Measurements from ENCODE around the gene CLDN4. TPM values are rescaled to one million over a fixed set of nuclear protein-coding genes. Genes with fewer than 3 reads are reported as not detected.

Gene CLDN4
- total RNA-seq, 1 donor from 2014 or later: not detected

Other genes starting within 250 kb of the CLDN4 start
- gene MLXIPL, start 206.5 kb upstream of the CLDN4 start, total RNA-seq: 6.4 TPM
- gene VPS37D, start 163.2 kb upstream of the CLDN4 start, total RNA-seq: 3.0 TPM
- 13.8 TPM for gene DNAJC30, start 147.5 kb upstream of the CLDN4 start, total RNA-seq
- gene BUD23, start 147.4 kb upstream of the CLDN4 start, total RNA-seq: 81.1 TPM
- gene STX1A, start 111.3 kb upstream of the CLDN4 start, total RNA-seq: 1.6 TPM
- 21.5 TPM for gene ABHD11, start 92.2 kb upstream of the CLDN4 start, total RNA-seq
- not detected for gene CLDN3, start 60.7 kb upstream of the CLDN4 start, total RNA-seq
- gene METTL27, start 11.5 kb downstream of the CLDN4 start, total RNA-seq: 0.27 TPM
- gene TMEM270, start 30.2 kb downstream of the CLDN4 start, total RNA-seq: not detected
- gene ELN, start 197.2 kb downstream of the CLDN4 start, total RNA-seq: 29.9 TPM